Right lobe of liver (tissue), 4 donors: ENCODE data around the gene ASTN1.

Experiments used
- POLR2A ChIP-seq: fragments of 450-650 bp; IDR thresholded peaks from one replicate; pipeline ENCODE4 v1.6.1; 2017; ENCODE audit warnings: antibody characterized with exemption, mild to moderate bottlenecking
- TF ChIP-seq, protein P1 (sequence below), 4 donors: fragments of 200-600 bp in 3 of 4; fragments of 450-650 bp in 1 of 4; IDR thresholded peaks; one replicate each; pipeline versions ENCODE4 v1.5.1 to v1.8.0; 2016 to 2022; ENCODE audit warnings: antibody characterized with exemption in 4 of 4, mild to moderate bottlenecking in 2 of 4
- donor health status: DM: no; HTN: no; CAD: no.
- donor health status: DM: no; HTN: no; CAD: no.
- donor health status: DM: no; HTN: yes; CAD: no.

DNA sequence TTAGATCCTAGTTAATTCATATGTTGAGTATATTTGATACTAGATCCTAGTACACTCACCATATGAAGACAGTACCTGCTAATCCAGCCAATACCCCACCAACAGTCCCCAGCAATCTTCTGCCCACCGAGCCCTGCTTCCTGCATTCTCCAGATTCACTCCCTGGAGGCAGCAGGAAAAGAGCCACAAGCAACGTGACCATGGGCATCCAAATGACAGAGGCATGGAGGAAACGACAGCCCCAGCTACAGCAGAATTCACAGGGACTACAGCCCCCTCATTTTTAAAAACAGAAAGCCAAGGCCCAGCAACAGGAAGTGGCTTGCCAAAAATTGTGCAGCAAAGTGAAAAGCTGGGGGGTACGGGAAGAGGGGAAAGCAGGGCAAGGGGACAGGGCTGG, 29.3 kb downstream of the ASTN1 start:
- TF ChIP-seq, protein P1, sequence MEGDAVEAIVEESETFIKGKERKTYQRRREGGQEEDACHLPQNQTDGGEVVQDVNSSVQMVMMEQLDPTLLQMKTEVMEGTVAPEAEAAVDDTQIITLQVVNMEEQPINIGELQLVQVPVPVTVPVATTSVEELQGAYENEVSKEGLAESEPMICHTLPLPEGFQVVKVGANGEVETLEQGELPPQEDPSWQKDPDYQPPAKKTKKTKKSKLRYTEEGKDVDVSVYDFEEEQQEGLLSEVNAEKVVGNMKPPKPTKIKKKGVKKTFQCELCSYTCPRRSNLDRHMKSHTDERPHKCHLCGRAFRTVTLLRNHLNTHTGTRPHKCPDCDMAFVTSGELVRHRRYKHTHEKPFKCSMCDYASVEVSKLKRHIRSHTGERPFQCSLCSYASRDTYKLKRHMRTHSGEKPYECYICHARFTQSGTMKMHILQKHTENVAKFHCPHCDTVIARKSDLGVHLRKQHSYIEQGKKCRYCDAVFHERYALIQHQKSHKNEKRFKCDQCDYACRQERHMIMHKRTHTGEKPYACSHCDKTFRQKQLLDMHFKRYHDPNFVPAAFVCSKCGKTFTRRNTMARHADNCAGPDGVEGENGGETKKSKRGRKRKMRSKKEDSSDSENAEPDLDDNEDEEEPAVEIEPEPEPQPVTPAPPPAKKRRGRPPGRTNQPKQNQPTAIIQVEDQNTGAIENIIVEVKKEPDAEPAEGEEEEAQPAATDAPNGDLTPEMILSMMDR (IDR thresholded peaks at IDR 0.05), result no peak
- TF ChIP-seq POLR2A, result no peak
